ENCODE data around the gene JAKMIP3.

JAKMIP3 gene

GRCh38 chr10:132040046-132040445 is 25.7 kb upstream of the JAKMIP3 start:
- TF ChIP-seq CTCF (conservative IDR thresholded peaks at IDR 0.05; ENCODE audit: control insufficient read depth, insufficient read depth, low read depth, low read length), result no peak
- no peak for DNase-seq (ENCODE audit: low read depth)
- no peak overlapping the region for H3K4me3 ChIP-seq (ENCODE audit: control insufficient read depth, low read depth, low read length)

GRCh38 chr10:132041340-132041739 is 24.4 kb upstream of the JAKMIP3 start:
- H3K4me3 ChIP-seq (ENCODE audit: control insufficient read depth, low read depth, low read length), result no peak overlapping the region
- no peak for TF ChIP-seq CTCF (conservative IDR thresholded peaks at IDR 0.05; ENCODE audit: control insufficient read depth, insufficient read depth, low read depth, low read length)
- DNase-seq (ENCODE audit: low read depth), result no peak

GRCh38 chr10:132043861-132044695 is 21.7 kb upstream of the JAKMIP3 start:
- TF ChIP-seq CTCF (conservative IDR thresholded peaks at IDR 0.05; ENCODE audit: control insufficient read depth, insufficient read depth, low read depth, low read length), result no peak
- DNase-seq (ENCODE audit: low read depth), result no peak
- no peak overlapping the region for H3K4me3 ChIP-seq (ENCODE audit: control insufficient read depth, low read depth, low read length)

GRCh38 chr10:132044803-132045202 is 20.9 kb upstream of the JAKMIP3 start:
- no peak for TF ChIP-seq CTCF (conservative IDR thresholded peaks at IDR 0.05; ENCODE audit: control insufficient read depth, insufficient read depth, low read depth, low read length)
- DNase-seq (ENCODE audit: low read depth), result no peak
- no peak overlapping the region for H3K4me3 ChIP-seq (ENCODE audit: control insufficient read depth, low read depth, low read length)

- TF ChIP-seq CTCF (conservative IDR thresholded peaks at IDR 0.05; ENCODE audit: control insufficient read depth, insufficient read depth, low read depth, low read length), result no peak
- no peak overlapping the region for H3K4me3 ChIP-seq (ENCODE audit: control insufficient read depth, low read depth, low read length)
- no peak for DNase-seq (ENCODE audit: low read depth)
Measured at GRCh38 chr10:132045324-132045723, 20.4 kb upstream of the JAKMIP3 start.

GRCh38 chr10:132047575-132048293 is 18.0 kb upstream of the JAKMIP3 start:
- no peak for TF ChIP-seq CTCF (conservative IDR thresholded peaks at IDR 0.05; ENCODE audit: control insufficient read depth, insufficient read depth, low read depth, low read length)
- DNase-seq (ENCODE audit: low read depth), result no peak
- H3K4me3 ChIP-seq (ENCODE audit: control insufficient read depth, low read depth, low read length), result no peak overlapping the region

All from fibroblast of mammary gland (primary cell).